GM12875 (cell line): ENCODE measurements around the gene SSR3.

Experiments used
- H3K4me3 ChIP-seq: one replicate; pipeline ENCODE4 v1.5.1; 2011; ENCODE audit warnings: low read depth, low read length, control low read depth
- CTCF ChIP-seq: IDR thresholded peaks from 2 replicates; pipeline ENCODE4 v1.5.1; 2011; ENCODE audit warnings: low read depth, mild to moderate bottlenecking, control low read depth, inconsistent platforms, low read length, moderate library complexity, borderline replicate concordance; ENCODE audit not compliant: insufficient read depth

Gene SSR3

GRCh38 chr3:156493887-156494286 is 61.0 kb downstream of the SSR3 start:
- TF ChIP-seq CTCF: no peak
- H3K4me3 ChIP-seq: no peak overlapping the region

GRCh38 chr3:156492801-156493261 is 62.1 kb downstream of the SSR3 start:
- H3K4me3 ChIP-seq: no peak overlapping the region
- no peak for TF ChIP-seq CTCF

- no peak for TF ChIP-seq CTCF
- no peak overlapping the region for H3K4me3 ChIP-seq
Measured at GRCh38 chr3:156491192-156491591, 63.7 kb downstream of the SSR3 start.
